Large intestine (tissue), 3 donors: ENCODE measurements around the gene VSIG10. TPM values are rescaled to one million over a fixed set of nuclear protein-coding genes. Genes with fewer than 3 reads are reported as not detected.

Source experiments
- DNase-seq, 2 donors: peaks; one replicate each; pipeline versions ENCODE4 v3.0.0 to v3.0.0-alpha.2; 2013
- H3K27ac ChIP-seq: one replicate; pipeline ENCODE4 v1.5.1; 2013; ENCODE audit warnings: low read length
- H3K27me3 ChIP-seq: 2 replicates; pipeline ENCODE4 v1.6.1; 2013; ENCODE audit warnings: low read length; ENCODE audit not compliant: control insufficient read depth, insufficient read depth
- H3K36me3 ChIP-seq: 2 replicates; pipeline ENCODE4 v1.6.1; 2013; ENCODE audit warnings: low read length; ENCODE audit not compliant: control insufficient read depth, insufficient read depth
- H3K4me1 ChIP-seq: one replicate; pipeline ENCODE4 v1.6.1; 2013; ENCODE audit warnings: low read length; ENCODE audit not compliant: control insufficient read depth, insufficient read depth
- H3K4me3 ChIP-seq: one replicate; pipeline ENCODE4 v1.5.1; 2013; ENCODE audit warnings: low read length
- H3K9me3 ChIP-seq: one replicate; pipeline ENCODE4 v1.6.1; 2013; ENCODE audit warnings: mild to moderate bottlenecking, low read depth, low read length, moderate library complexity; ENCODE audit not compliant: control insufficient read depth
- WGBS: methylation state at CpG from one replicate; pipeline ENCODE4 v1.1.5; 2013; ENCODE audit warnings: low lambda C conversion rate; ENCODE audit not compliant: insufficient coverage; 5-methylcytosine and 5-hydroxymethylcytosine counted together
- polyA plus RNA-seq: library from polyadenylated mRNA; unstranded; fragments of 120-200 nt; gene quantifications from one replicate; pipeline ENCODE4 v1.2.1, GENCODE V29; 2013

VSIG10 gene
- polyA plus RNA-seq, 1 donor, result 19.6 TPM

GRCh38 chr12:118060301-118061010, 43.4 kb downstream of the VSIG10 start:
- Histone ChIP-seq H3K4me3 (peak overlapping the region; percentile 73), H3K9me3 (no peaks in the 10 kb centered on the region), H3K36me3 (peaks cover 2% of the 10 kb centered on the region), H3K27me3 (no peaks in the 10 kb centered on the region), H3K27ac (peak overlapping the region; percentile 97), H3K4me1 (peaks cover 18% of the 10 kb centered on the region)
- peak; percentile 43 to 74 for DNase-seq
- WGBS, result no CpG with 5 or more reads among the region's 46 CpGs

- no peaks in the 10 kb centered on the region for H3K9me3 ChIP-seq
- H3K27ac ChIP-seq, result peak overlapping the region; percentile 97
- DNase-seq, result no peak
- H3K4me3 ChIP-seq, result peak overlapping the region; percentile 73
- H3K36me3 ChIP-seq, result peaks cover 2% of the 10 kb centered on the region
- H3K4me1 ChIP-seq, result peaks cover 10% of the 10 kb centered on the region
- H3K27me3 ChIP-seq, result no peaks in the 10 kb centered on the region
- no CpG with 5 or more reads among the region's 11 CpGs for WGBS
Observed at GRCh38 chr12:118059341-118060191, 44.2 kb downstream of the VSIG10 start.

- H3K27me3 ChIP-seq, result no peaks in the 10 kb centered on the region
- H3K36me3 ChIP-seq, result peaks cover 2% of the 10 kb centered on the region
- peaks cover 7% of the 10 kb centered on the region for H3K4me1 ChIP-seq
- H3K27ac ChIP-seq, result no peak overlapping the region
- no CpG with 5 or more reads among the region's 8 CpGs for WGBS
- no peak overlapping the region for H3K4me3 ChIP-seq
- H3K9me3 ChIP-seq, result no peaks in the 10 kb centered on the region
- DNase-seq, result no peak
Observed at GRCh38 chr12:118058881-118059280, 44.9 kb downstream of the VSIG10 start.

GRCh38 chr12:118058227-118058626, 45.6 kb downstream of the VSIG10 start:
- 100% methylated on average over 1 of the region's 7 CpGs for WGBS
- no peak overlapping the region for H3K4me3 ChIP-seq
- no peak overlapping the region for H3K27ac ChIP-seq
- peaks cover 9% of the 10 kb centered on the region for H3K4me1 ChIP-seq
- no peak for DNase-seq
- no peaks in the 10 kb centered on the region for H3K9me3 ChIP-seq
- peaks cover 2% of the 10 kb centered on the region for H3K36me3 ChIP-seq
- H3K27me3 ChIP-seq, result no peaks in the 10 kb centered on the region

- Histone ChIP-seq H3K36me3 (peaks cover 9% of the 10 kb centered on the region), H3K4me1 (peaks cover 18% of the 10 kb centered on the region), H3K27ac (no peak overlapping the region), H3K27me3 (no peaks in the 10 kb centered on the region), H3K4me3 (no peak overlapping the region), H3K9me3 (no peaks in the 10 kb centered on the region)
- DNase-seq, result no peak
- WGBS, result 66% methylated on average over 3 of the region's 13 CpGs
Observed at GRCh38 chr12:118055865-118056773, 47.7 kb downstream of the VSIG10 start.

GRCh38 chr12:118055144-118055557, 48.7 kb downstream of the VSIG10 start:
- Histone ChIP-seq H3K4me1 (peaks cover 18% of the 10 kb centered on the region), H3K36me3 (peaks cover 17% of the 10 kb centered on the region), H3K4me3 (no peak overlapping the region), H3K9me3 (no peaks in the 10 kb centered on the region), H3K27me3 (no peaks in the 10 kb centered on the region), H3K27ac (no peak overlapping the region)
- WGBS, result 100% methylated on average over 1 of the region's 2 CpGs
- DNase-seq, result peak; percentile 43 to 46

- 76% methylated on average over 3 of the region's 10 CpGs for WGBS
- Histone ChIP-seq H3K4me3 (no peak overlapping the region), H3K4me1 (peaks cover 18% of the 10 kb centered on the region), H3K27ac (peak overlapping the region; percentile 86), H3K9me3 (no peaks in the 10 kb centered on the region), H3K36me3 (peaks cover 26% of the 10 kb centered on the region), H3K27me3 (no peaks in the 10 kb centered on the region)
- DNase-seq, result peak in 1 of 2 donors; percentile 39
Observed at GRCh38 chr12:118053071-118053985, 50.5 kb downstream of the VSIG10 start.

GRCh38 chr12:118052324-118053070, 51.3 kb downstream of the VSIG10 start:
- DNase-seq, result peak; percentile 95 to 98
- H3K4me3 ChIP-seq, result peak overlapping the region; percentile 13
- H3K9me3 ChIP-seq, result no peaks in the 10 kb centered on the region
- peak overlapping the region; percentile 86 for H3K27ac ChIP-seq
- peaks cover 18% of the 10 kb centered on the region for H3K4me1 ChIP-seq
- peaks cover 31% of the 10 kb centered on the region for H3K36me3 ChIP-seq
- 55% methylated on average over 3 of the region's 14 CpGs for WGBS
- H3K27me3 ChIP-seq, result no peaks in the 10 kb centered on the region
